Epithelial cell of prostate (primary cell): ENCODE data around the gene FANCG.
A peak's percentile ranks its signal among the peaks of the same experiment; 100 is the strongest.

Experiments
- DNase-seq: peaks from one replicate; pipeline ENCODE4 v3.0.0-alpha.2; 2011; ENCODE audit warnings: low read depth, low spot score
- H3K27ac ChIP-seq: fragments of 450-650 bp; 2 replicates; pipeline ENCODE4 v1.5.1; 2017; ENCODE audit warnings: mild to moderate bottlenecking

Gene FANCG

DNA sequence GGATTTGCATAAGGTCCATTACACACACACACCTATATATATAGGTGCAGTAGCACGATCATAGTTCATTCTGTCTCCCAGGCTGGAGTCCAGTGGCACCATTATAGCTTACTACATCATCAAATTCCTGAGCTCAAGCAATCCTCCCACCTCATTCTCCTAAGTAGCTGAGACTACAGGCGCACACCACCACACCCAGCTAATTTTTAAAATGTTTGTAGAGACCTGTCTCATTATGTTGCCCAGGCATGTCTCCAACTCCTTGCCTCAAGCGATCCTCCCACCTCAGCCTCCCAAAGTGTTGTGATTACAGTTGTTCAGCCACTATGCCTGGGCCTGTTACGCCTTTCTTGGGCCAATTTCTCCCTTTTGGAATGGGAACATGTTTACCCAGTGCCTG lies 50.5 kb downstream of the FANCG start:
- peak overlapping the region; percentile 65 for H3K27ac ChIP-seq
- no peak for DNase-seq

GRCh38 chr9:35028341-35028740 lies 51.4 kb downstream of the FANCG start:
- H3K27ac ChIP-seq, result peak overlapping the region; percentile 65
- no peak for DNase-seq

DNA sequence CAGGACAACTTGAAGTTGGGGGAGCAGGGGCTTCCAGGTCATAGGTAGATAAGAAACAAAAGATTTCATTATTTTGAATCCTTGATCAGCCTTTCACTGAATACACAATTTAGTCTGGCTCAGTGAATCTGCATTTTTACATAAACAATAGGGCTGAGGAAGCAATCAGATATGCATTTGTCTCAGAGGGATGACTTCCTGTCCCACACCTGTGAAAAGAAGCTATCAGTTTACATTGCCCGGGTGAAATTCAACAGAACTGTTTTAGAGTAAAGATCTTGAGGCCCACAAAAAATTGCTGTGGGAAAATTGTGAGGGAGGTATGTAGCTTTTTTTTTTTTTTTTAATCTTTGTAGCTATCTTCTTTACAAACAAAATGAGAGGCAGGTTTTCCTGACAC lies 51.9 kb downstream of the FANCG start:
- H3K27ac ChIP-seq, result peak overlapping the region; percentile 65
- no peak for DNase-seq

- DNase-seq, result no peak
- H3K27ac ChIP-seq, result peak overlapping the region; percentile 65
Measured at GRCh38 chr9:35027374-35027773, 52.4 kb downstream of the FANCG start.

DNA sequence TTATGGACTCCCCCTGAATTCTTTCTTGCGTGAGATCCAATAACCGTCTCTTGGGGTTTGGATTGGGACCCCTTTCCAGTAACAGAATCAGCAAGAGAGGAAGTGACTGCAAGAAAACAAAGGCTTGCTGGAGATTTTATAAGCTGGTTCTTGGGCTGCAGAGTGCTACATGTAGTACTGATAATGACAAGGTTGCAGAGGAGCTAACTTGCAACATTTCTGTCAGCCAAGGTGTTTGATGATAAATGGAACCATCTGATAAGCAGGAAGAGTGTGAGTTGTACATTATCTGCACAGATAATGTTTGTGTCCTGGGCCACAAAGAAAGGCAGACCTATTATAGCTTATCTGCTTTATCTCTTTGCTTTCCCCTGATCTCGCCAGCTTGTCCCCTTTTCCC lies 53.1 kb downstream of the FANCG start:
- no peak for DNase-seq
- peak overlapping the region; percentile 26 for H3K27ac ChIP-seq
